HG02943 (cell line): Measurements from ENCODE around the gene JMJD1C.

Experiments
- ATAC-seq: cut with Tn5 transposase; IDR thresholded peaks from one replicate; pipeline ENCODE4 v1.9.1; 2021; ENCODE audit warnings: mild to moderate bottlenecking, low read depth, moderate library complexity; ENCODE audit not compliant: unreplicated experiment

JMJD1C gene

DNA sequence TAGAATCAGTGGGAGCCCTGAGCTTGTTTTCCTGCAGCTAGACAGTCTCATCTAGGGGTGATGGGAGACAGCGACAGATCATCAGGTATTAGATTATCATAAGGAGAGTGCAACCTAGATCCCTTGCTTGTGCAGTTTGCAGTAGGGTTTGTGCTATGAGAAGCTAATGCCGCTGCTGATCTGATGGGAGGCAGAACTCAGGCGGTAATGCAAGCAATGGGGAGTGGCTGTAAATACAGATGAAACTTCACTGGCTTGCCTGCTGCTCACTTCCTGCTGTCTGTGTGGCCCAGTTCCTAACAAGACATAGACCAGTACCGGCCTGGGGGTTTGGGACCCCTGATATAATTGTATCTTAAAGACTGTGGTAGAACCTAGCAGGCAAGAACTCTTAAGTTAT lies 315.0 kb downstream of the JMJD1C start:
- no peak for ATAC-seq

DNA sequence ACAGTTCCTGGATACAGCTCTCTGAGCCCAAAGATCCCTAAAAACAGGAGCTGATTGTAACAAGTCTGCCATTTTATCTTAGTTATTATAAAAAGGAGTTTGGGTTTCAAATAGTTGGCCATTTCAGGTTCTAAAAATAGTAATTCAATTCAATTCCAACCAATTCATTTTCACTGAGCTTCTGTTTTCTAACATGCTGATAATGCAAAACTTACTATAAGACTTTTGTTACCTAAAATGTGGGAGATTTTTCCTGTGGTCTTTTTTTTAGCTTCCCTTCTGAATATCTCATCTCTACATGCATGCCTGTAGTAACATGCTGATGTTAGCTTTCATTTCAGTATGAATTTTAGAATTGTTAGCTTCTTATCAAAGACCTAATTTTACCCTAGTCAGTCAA lies 319.3 kb downstream of the JMJD1C start:
- ATAC-seq = no peak

DNA sequence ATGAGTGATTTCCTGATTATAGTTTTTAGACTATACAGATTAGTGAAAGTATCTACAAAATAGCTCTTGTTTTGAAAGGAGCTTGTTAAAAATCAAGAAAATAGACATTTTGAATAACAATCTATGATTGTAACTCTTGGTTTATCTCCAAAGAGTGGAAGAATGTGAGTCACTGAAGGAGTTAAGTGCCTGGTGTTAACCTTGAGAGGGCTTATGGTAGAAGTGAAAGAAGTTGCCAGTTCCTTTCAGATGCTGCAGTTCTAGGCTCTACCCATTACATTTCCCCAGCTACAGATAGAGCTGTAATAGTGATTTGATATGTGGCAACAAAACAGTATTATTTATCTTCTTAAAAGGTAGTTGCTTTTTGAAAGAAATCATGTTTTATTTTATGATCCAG lies 320.0 kb downstream of the JMJD1C start:
- ATAC-seq = no peak

DNA sequence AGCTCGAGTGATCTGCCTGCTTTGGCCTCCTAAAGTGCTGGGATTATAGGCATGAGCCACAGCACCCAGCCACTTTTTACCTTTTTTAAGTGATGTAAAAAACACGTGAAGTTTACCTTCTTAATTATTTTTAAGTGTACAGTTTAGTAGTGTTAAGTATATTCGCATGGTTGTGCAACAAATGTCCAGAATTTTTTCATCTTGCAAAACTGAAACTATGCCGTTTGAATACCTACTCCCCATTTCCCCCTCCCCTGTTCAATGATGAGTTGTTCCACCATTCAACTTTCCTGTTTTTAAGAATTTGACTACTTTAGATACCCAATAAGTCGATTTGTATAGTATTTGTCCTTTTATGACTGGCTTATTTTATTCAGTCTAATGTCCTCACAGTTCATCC lies 321.8 kb downstream of the JMJD1C start:
- ATAC-seq = no peak

DNA sequence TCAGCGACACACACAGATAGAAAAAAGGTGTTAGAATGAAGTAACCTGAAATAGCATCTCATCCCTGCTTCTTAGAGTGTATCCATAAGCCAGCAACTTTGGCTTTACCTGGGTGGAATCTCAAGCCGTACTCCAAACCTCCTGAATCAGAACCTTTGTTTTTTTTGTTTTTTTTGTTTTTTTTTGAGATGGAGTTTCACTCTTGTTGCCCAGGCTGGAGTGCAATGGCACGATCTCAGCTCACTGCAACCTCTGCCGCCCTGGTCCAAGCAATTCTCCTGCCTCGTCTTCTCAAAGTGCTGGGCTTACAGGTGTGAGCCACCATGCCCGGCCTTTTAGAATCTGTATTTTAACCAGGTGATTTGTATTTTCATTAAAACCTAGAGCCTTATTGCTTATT lies 323.6 kb downstream of the JMJD1C start:
- no peak for ATAC-seq

DNA sequence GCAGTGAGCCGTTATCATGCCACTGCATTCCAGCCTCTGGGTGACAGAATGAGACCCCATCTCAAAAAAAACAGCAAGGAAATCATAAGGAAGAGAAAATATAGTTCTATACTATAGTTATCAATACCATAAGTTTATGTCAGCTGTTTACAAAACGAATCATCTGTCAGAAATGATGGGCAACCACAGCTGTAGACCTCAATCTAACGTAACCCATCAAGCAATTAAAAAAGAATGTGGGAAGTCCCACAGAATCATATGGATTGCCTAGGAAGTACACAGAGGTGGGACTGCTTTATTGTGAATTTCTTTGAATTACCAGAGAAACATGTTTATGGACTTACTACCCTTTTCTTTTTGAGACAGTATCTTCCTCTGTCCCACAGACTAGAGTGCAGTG lies 325.7 kb downstream of the JMJD1C start:
- no peak for ATAC-seq

DNA sequence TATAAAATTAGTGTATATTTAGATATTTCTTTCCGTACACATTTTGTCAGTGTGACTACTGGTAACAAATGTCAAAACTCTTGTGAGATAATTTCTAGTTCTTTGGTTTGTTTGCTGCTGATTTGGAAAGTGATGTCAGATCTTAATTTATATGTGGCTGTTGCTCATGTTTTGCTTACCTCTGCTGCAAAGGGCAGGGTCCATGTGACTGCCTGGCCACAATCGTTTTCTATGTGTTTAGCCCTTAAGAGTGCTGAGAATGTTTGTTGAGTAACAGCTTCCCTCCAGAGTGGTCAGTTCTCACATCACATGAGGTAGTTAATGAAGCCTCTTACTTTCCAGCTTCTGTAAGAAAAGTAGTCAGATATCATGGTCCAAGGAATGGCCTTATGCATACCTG lies 328.5 kb downstream of the JMJD1C start:
- ATAC-seq = no peak

DNA sequence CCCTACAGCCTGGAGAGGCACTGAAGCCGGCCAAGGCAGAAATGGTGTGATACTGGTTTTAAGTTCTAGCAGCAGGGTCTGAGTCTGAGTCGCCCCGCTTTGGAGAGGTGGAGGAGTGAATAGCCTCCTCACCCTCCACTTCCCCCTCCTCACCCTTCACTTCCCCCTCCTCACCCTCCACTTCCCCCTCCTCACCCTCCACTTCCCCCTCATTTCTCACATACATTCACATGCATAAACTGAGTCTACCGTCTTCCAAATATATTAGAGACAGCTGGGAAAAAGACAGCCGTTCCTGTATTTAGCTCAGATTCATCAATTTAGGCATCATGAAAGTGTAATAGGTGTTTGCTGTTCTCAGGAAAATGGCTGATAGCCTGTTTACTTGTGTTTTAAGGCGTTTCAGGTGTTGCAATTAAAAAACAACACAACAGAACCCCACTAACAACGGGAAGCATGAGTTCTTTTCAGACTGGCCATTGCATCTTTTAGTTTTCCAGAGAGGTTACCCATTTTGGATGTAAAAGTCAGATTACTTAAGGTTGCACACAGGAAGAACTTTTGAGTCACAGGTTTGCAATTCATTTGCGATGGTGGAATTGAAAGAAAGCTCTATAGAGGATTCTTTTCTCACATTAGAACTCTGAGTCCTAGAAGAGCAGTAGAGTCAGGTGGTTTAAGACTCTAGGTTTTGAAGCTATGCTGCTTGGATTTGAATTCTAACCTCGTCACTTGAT lies 331.8 kb downstream of the JMJD1C start:
- ATAC-seq = no peak

DNA sequence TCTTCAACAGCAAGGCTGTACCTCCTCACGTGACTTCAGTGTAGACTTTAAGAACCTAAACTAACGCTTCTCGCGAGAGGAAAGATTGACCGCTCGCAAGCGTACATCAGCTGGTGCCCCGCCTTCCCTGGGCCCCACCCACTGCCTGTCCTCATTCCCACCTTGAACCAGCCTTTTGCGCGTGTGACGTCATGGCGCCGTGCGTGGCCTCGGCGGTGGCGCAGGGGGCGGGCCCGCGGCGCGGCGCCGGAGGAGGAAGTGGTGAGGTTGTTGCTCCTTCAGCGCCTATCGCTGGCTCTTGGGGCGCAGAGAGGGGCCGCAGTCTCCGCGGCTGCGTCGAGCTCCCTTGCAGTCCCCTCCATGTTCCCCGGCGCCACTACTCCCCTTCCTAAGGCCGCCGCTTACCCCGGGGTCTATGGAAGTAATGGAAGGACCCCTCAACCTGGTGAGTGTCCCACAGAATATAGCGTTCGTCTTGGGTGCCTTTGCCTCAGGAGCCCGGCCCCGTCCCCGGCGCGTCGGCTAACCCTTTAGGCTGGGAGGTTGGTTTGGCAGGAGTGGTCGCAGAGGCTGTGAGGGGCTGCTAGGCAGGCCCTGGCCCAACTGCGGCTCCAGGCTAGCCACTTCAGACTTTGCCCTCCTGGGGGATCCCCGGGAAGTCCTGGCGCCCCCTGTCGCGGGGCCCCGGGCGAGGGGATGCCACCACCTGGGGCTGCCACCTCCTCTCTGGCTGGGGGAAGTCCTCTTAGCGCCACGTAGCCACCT lies 332.5 kb downstream of the JMJD1C start, which contains the start of gene NRBF2:
Gene NRBF2, plus strand, starts transcription at position 273 of the 765 bp plus-strand sequence. Its CDS starts 143 bp downstream, at position 416.
- ATAC-seq = peak; percentile 94

DNA sequence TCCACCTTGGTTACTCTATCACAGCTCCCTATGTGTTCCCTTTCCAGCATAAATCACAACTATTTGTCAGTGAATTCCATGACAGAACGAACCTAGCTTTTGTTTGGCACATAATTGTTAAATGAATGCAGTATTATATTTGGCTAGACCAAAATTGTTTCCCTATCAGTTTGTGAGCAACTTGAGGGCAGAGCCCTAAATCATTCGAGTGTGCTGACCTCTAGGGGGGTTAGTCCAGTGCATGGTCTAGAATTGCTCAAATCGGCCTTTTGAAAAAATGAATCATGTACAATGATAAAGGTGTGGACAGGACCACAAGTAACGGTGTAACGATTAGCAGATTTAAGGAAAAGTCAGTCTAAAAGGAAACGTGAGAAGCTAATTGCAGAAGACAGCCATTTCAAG lies 333.1 kb downstream of the JMJD1C start:
- ATAC-seq = peak; percentile 1

DNA sequence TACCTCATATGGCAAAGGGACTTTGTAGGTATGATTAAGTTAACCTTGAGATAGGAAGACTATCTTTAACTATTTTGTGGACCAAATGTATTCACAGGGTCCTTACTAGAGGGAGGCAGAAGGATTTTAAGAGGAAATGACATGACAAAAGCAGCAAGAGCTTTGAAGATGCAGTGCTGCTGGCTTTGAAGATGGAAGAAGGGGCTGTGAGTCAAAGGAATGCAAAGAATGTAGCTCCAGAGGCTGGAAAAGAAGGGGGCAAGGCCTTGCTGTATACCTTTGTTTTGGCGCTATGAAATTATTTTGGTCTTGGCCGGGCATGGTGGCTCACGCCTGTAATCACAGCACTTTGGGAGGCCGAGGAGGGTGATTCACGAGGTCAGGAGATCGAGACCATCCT lies 335.9 kb downstream of the JMJD1C start:
- no peak for ATAC-seq

DNA sequence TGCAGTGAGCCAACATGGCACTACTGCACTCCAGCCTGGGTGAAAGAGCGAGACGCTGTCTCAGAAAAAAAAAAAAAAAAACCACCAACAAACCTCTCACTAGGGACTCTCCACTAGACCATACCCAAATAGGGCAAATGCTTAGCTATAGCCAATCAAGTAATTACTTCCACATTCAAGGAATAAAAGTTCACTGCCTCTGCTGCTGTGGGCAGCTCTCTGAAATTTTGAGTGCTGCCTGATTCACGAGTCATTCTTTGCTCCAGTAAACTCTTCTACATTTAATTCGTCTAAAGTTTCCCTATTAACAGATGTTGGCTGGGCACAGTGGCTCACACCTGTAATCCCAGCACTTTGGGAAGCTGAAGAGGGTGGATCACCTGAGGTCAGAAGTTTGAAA lies 337.3 kb downstream of the JMJD1C start:
- ATAC-seq = no peak

DNA sequence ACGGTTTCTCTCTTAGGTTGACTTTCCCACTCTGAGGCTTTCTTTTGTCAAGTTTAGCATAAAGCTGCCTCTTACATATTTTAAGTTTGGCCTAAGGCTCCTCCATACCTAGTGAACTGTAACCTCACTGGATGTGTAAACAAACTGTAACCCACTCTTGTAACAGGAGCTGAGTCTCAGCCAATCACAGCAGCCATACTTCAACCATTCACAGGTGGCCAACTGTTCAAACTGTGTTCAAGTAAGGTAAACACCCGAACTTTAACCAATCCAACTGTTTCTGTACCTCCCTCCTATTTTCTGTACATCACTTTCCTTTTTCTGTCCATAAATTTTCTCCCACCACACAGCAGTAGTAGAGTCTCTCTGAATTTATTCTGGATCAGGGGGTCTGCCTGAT lies 340.3 kb downstream of the JMJD1C start:
- no peak for ATAC-seq

DNA sequence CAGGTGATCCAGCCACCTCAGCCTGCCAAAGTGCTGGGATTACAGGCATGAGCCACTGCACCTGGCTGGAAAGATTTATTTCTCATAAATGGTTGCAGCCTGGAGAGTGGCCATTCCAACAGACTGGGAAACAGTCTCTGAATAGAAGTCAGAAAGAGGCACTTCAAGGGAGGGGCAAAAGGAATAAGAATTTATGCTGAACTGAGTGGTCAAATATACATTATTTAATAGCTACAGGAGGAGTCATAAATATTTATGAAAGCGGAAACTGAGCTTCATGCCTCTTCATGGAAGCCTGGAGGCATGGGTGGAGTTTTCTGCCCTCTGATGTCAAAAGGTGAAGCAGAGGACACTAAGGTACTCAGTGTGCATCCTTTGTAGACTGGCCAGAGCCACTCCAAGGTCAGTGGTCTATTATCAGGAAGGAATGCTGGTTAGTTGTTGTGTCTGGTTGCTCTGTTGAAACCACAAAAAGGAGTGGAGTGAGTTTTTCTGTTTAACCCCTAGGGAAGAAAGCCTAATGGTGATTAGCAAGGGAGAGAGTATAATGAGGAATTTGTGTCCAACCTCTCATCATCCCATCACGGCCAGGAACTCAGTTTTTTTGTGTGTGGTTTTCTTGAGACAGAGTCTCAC lies 341.9 kb downstream of the JMJD1C start:
- ATAC-seq = no peak

DNA sequence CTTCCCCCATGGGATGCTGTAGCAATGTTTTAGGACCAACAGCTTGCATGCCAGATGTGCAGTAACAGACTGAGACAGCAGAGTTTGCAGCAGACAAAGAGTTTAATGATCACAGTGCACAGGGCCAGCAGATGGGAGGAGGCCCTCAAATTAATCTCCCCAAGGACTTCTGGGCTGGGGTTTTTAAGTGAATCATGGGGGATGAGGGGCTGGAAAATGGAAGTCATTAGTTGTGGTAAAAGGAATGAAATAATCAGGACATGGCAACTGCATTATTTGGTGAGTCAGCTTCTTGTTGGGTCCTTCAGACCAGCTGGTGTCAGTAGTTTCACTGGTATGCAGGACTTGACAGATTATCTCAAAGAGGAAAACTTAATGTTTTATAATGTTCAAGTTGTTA lies 345.2 kb downstream of the JMJD1C start:
- no peak for ATAC-seq

DNA sequence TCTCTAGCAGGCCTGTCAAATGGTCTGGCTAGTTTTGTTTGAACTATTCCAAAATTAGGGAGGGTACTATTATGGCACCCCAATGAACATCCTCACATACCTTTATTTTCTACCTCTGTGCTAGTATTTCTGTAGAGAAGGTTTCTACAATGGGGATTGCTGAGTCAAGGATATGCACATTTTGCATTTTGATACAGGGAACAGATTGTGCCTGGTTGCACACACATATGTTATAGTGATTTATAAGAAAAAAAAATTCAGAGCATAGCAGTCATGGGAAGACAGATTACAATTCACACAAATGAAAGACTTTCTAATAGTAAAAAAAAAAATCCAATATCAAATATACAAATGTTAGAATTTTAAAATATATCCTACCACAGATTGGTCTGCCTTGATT lies 346.7 kb downstream of the JMJD1C start:
- ATAC-seq = no peak
